HG03103 (cell line): ENCODE data around the gene SOX12.
"Not testable (repeated sequence)": the region's sequence is repeated elsewhere in the genome, so short reads cannot be mapped to it uniquely, and the experiment has no call there.

Experiments
- ATAC-seq: cut with Tn5 transposase; IDR thresholded peaks from one replicate; pipeline ENCODE4 v1.9.1; 2021; ENCODE audit warnings: low read depth; ENCODE audit not compliant: unreplicated experiment

Gene SOX12

GRCh38 chr20:328027-328974 is 2.9 kb downstream of the SOX12 start:
- ATAC-seq, result no peak

DNA sequence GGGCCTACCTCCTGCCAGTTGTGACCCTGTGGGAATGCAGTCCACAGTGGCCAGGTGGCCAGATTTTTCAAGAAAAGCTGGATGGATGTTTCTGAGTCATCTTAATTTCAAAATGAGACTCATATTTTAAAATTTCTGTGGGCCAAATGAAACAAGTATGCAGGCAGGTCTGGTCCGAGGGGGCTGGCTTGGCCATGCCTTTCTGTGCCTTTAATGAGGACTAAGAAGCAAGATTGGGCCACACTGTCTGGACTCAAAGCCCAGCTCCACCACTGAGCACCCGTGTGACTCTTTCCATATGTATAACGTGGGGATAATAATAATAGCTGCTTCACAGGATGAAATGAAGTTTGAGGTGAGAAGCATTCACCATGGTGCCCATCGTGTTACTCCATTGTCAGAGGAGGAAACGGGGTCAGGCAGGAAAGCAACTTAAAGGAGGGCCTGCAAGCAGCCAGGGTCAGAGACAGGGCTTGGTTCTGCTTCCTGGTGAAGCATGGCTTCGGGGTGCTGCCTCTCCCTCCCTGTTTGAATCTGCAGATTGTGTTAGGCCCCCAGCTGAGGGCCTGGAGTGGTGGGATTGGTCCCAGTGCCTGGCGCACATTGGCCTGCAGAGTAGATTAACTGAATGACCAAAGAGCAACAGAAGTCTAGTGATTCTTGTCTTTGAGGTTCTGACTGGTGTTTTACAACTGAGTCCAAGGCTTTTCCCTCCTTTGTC is 3.8 kb downstream of the SOX12 start:
- ATAC-seq, result no peak

DNA sequence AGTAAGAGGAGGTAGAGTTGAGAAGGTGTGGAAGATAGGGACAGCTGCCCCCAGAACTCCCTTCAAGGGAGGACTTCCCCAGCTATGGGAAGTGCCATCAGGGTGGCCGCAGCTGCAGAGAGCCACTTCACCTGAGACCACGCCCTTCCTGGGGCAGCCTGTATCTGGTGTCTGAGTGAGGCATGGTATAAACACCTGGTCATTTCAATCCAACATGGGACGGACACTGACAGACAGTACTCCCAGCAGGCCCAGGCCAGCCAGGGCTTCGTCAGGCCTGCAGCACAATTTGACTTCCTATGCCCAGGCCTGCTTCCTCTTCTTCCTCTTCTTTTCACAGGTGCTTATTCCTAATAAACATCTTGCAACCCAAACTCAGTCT is 4.5 kb downstream of the SOX12 start:
- ATAC-seq, result no peak

DNA sequence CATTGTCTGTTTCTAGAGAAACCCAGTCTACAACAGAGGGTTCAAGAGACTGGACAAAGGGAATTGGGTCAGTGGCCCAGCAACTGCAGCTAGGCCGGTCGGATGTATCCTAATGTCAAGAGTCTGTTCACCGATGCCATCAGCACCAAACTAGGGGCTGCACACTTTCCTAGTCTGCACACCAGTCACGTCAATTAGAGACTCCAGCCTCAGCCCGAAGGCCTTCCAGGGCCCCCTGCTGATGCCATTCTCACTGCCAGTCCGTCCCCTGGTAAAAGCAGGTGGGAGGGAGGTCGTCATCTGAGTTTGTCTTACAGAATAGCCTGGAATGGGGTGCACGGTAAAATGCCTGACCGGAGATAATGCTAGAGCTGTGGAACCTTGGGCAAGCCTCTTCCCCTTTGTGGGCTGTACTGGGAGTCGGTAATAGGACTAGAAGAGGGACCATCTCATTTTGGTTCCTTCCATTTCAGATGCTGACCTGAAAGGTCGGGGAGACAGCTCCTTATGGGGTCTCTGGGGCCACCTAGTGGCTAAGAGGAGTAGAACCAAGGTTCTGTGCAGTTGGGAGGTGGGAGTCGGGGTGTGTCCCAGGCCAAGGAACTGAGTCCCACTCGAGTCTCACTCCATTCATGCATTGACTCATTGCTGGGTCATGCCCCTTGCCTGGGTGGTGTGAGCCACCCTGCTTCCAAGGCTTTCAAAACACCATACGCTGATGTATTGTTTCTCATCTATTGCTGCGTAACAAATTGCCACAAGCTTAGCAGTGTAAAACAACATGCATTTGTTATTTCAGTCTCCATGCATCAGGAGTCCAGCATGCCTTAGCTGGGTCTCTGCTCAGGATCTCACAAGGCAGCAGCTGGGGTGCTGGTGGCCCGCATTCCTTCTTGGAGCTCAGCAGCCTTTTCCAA is 5.1 kb downstream of the SOX12 start:
- ATAC-seq, result no peak

DNA sequence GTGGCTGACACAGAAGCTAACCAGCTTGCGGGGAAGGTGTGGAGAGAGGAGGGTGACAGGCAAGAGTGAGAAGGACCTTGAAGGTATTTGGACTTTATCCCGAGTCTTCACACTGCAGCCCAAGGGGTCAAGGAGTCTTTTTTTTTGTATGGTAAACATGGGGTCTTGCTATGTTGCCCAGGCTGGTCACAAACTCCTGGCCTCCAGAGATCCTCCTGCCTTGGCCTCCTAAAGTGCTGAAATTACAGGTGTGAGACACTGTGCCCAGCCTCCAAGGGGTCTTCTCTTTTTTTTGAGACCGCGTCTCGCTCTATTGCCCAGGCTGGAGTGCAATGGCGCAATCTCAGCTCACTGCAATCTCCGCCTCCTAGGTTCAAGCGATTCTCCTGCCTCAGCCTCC is 9.2 kb downstream of the SOX12 start:
- no peak for ATAC-seq

- ATAC-seq, result not testable (repeated sequence)
Measured at GRCh38 chr20:336040-336439, 10.7 kb downstream of the SOX12 start.

DNA sequence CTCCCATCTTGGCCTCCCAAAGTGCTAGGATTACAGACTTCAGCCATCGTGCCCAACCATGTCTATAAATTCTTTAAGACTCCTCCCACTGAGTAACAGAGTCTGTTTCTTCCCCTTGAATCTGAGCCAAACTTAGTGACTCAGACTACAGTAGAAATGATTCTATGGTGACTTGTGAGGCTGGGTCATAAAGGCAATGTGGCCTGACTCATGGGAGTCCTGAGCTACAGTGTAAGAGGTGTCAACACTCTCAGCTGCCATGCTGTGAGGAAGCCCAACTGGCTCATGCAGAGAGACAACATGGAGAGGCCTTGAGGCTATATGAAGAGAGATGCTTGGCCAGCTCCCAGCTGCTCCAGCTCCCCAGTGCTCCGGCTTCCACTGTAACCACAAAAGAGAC is 16.3 kb downstream of the SOX12 start:
- no peak for ATAC-seq

DNA sequence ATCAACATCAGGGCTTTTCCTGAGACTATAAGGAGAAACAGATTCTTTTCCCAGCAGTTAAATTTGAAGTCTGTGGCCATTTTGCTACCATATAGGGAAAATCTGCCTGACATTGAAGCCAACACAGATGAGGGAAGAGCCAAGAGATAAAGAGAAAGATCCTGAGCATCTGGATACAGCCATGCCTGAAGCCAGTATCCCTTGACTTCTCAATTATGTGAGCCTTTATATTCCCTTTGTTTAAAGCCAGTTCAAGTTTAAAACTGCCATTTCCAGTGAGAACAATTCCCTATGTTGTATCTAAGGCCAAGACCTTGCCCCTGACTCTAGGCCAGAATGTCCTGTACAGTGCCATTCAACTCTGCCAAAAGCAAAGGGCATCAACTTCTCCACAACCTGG is 17.8 kb downstream of the SOX12 start:
- ATAC-seq, result no peak

- no peak for ATAC-seq
Measured at GRCh38 chr20:346033-346639, 20.8 kb downstream of the SOX12 start.

GRCh38 chr20:346640-347316 is 21.4 kb downstream of the SOX12 start, which contains the start of gene NRSN2:
Gene NRSN2 (plus strand): TSS chr20:347111. CDS start chr20:349644, 2,533 bp downstream.
- peak; percentile 32 for ATAC-seq

DNA sequence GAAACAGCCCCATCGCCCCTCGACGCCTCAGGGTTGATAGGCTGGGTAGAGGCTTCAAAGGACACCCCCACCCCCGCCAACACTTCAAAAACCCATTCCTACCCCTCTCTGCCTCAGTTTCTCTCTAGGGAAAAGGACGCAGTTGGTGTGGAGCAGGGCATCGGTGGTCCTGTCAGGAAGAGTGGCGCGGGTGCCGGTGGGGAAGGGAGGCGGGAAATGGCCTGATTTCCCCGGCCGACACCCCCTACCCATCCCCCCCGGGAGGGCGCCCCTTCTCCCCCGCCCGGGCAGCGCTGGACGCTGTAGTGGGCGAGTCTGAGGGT is 21.9 kb downstream of the SOX12 start:
- ATAC-seq, result no peak

- peak; percentile 74 for ATAC-seq
Measured at GRCh38 chr20:347640-348484, 22.5 kb downstream of the SOX12 start.

DNA sequence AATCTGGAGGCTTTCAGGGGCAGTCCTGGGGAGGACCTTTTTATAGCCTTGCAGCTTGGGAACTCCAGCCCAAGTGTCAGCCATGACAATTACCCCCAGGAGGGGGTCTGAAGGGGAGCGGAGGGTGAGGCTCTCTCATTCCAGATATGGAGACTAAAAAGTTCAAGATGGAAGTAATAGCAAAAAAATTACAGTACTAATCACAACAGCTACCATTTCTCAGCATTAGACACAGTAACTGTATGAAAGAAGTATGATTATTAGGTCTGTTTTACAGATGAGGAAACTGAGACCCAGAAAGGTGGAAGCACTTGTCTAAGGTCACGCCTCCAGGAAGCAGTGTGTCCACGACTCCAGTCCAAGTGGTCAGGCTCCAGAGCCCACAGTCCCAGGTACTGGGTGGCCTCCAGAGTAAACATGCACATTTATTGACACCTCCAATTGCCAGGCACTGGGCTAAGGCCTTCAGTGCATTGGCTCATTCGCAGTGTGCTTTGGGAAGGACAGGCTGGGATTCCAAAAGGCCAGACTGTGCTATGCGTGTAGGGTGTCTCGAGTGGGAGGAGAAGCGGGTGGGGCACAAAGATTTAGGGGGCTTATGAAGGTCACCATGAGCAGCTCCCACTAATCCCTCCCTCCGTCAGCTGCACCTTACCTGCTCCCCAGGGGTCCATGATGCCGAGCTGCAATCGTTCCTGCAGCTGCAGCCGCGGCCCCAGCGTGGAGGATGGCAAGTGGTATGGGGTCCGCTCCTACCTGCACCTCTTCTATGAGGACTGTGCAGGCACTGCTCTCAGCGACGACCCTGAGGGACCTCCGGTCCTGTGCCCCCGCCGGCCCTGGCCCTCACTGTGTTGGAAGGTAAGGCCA is 23.9 kb downstream of the SOX12 start:
- ATAC-seq, result no peak

GRCh38 chr20:353166-353565 is 27.8 kb downstream of the SOX12 start:
- no peak for ATAC-seq

DNA sequence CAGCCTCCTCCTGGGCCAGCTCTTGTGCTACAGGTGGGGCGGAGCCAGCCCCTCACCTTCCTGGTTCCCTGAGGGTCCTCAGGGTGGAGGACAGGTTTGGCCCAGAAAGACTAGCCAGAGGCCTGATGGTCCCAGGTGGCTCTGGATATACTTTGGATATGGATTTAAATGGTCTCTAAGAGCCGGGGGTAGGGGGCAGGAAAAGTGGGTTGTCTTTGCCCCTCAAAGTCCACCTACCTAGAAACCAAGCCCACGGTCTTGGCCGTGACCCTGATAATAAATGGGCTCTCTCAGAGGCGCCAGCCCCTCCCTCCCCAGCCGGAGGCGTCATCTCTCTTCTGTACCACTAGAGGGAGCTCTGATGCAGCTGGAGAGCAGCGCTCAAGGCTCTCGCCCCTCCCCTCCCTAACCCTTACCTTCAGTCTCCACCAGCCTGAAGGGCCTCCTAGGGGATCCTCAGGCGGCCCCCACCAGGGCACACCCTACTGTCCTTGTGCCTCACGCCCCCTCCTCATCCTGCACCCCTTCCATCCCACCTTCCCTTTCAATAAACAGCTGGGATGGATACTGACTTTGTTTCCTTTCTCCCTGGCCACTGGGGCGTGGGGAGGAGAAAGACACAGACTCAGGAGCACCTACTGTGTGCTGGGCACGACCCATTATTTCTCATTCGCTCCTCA is 29.1 kb downstream of the SOX12 start:
- peak; percentile 89 for ATAC-seq

DNA sequence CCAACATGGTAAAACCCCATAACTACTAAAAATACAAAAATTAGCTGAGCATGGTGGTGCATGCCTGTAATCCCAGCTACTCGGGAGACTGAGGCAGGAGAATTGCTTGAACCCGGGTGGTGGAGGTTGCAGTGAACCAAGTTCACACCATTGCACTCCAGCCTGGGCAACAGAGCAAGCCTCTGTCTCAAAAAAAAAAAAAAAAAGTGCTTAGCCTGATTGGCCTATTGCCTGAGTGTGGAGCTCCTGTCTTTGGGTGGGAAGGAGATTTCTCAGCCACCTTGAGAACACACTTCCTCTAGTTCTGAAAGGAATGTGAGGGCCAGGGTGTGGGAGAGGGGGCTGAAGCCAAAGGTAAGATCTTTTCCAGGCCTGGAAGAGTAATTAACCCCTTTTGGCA is 30.8 kb downstream of the SOX12 start:
- not testable (repeated sequence) for ATAC-seq

DNA sequence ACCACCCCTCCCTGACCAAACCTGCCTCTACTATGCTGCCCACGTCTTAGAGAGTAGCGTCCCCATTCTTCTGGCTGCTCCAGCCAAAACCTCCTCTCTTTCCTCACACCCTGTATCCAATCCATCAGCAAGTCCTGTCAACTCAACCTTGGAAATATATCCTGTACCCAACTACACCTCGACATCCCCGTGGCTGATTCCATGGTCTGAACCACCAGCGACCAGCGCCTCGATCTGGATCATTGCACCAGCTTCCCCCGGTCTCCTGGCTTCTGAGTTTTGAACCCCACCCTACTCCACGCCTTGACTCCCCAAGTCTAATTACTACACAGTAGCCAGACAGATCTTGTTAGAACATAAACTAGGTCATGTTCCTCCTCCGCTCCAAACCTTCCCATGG is 31.4 kb downstream of the SOX12 start:
- ATAC-seq, result no peak
